ENCODE results near the gene KLF16. TPM values are rescaled to one million over a fixed set of nuclear protein-coding genes. Genes with fewer than 3 reads are reported as not detected.

Gene KLF16
- total RNA-seq (10 to 100 TPM; 29.8 to 61.4 (median 32.7) TPM), total RNA-seq (11.9 to 125 (median 34.5) reads per million in 29 experiments)
- 8.7 TPM for total RNA-seq (2013)

- 0% methylated on average over 33 of the region's 63 CpGs for WGBS (ENCODE audit: insufficient coverage)
- CTCF ChIA-PET = no interaction called here
- DNase-seq (no peak), ATAC-seq (replicated peaks in 1 of 4) (peak in 2 of 4 experiments; percentile 0 to 1)
- H3K9me3 ChIP-seq = no peaks in the 10 kb centered on the region
- Mint-ChIP-seq H3K27ac (peak within 1 kb of the TSS; percentile 92 to 96), H3K4me1 (peaks cover 31 to 44% (median 43%) of the 10 kb centered on the region in 3 donors), H3K9me3 (no peaks in the 10 kb centered on the region), H3K4me3 (peak within 1 kb of the TSS; percentile 93 to 98 (median 93)), H3K27me3 (no peaks in the 10 kb centered on the region), H3K36me3 (no peaks in the 10 kb centered on the region)
- H3K4me3 ChIP-seq (ENCODE audit: control insufficient read depth in 1 of 2, extremely low read depth in 1 of 2, low read length in 1 of 2) = peak within 1 kb of the TSS; percentile 80 to 85
- no peaks in the 10 kb centered on the region for H3K36me3 ChIP-seq (ENCODE audit: control insufficient read depth in 2 of 2, extremely low read depth in 1 of 2, insufficient read depth in 1 of 2, low read length in 1 of 2)
- POLR2A ChIA-PET = no interaction called here
- peak within 1 kb of the TSS; percentile 74 for H3K27ac ChIP-seq (ENCODE audit: low read length)
- no peaks in the 10 kb centered on the region for H3K27me3 ChIP-seq (replicated peaks in 1 of 2; ENCODE audit: control insufficient read depth in 2 of 2, extremely low read depth in 1 of 2, insufficient read depth in 2 of 2, low read length in 1 of 2)
- peaks cover 27 to 58% of the 10 kb centered on the region in 2 experiments for H3K4me1 ChIP-seq (ENCODE audit: control insufficient read depth in 1 of 2, extremely low read depth in 1 of 2, insufficient read depth in 2 of 2, low read length in 2 of 2)
Measured at GRCh38 chr19:1863328-1863637, at the start of gene KLF16. KLF16 (minus strand) TSS chr19:1863579; CDS start chr19:1863497, 82 bp downstream.

- H3K27me3 Mint-ChIP-seq = no peaks in the 10 kb centered on the region
- no peaks in the 10 kb centered on the region for H3K36me3 Mint-ChIP-seq
- ChIA-PET POLR2A (no interaction called here), CTCF (no interaction called here)
- H3K27ac Mint-ChIP-seq = peak overlapping the region in 1 of 2 donors; percentile 80
- no peak overlapping the region for H3K27ac ChIP-seq (ENCODE audit: low read length)
- H3K36me3 ChIP-seq (ENCODE audit: control insufficient read depth in 2 of 2, extremely low read depth in 1 of 2, insufficient read depth in 1 of 2, low read length in 1 of 2) = peaks cover 13 to 20% of the 10 kb centered on the region in 2 donors
- H3K4me3 ChIP-seq (ENCODE audit: control insufficient read depth in 1 of 2, extremely low read depth in 1 of 2, low read length in 1 of 2) = no peak overlapping the region
- WGBS (ENCODE audit: insufficient coverage) = 97% methylated on average over 74 of the region's 77 CpGs
- H3K27me3 ChIP-seq (replicated peaks in 1 of 2; ENCODE audit: control insufficient read depth in 2 of 2, extremely low read depth in 1 of 2, insufficient read depth in 2 of 2, low read length in 1 of 2) = no peaks in the 10 kb centered on the region
- H3K9me3 ChIP-seq = no peaks in the 10 kb centered on the region
- no peak overlapping the region for H3K4me3 Mint-ChIP-seq
- peaks cover 5 to 35% of the 10 kb centered on the region in 2 experiments for H3K4me1 ChIP-seq (ENCODE audit: control insufficient read depth in 1 of 2, extremely low read depth in 1 of 2, insufficient read depth in 2 of 2, low read length in 2 of 2)
- no peaks in the 10 kb centered on the region for H3K9me3 Mint-ChIP-seq
- DNase-seq (no peak), ATAC-seq (replicated peaks in 1 of 4) (no peak)
- peaks cover 21 to 37% (median 21%) of the 10 kb centered on the region in 3 donors for H3K4me1 Mint-ChIP-seq
Measured at GRCh38 chr19:1912760-1913505, 49.6 kb upstream of the KLF16 start.

GRCh38 chr19:1911995-1912394 lies 48.6 kb upstream of the KLF16 start:
- WGBS (ENCODE audit: insufficient coverage) = 90% methylated on average over 37 of the region's 37 CpGs
- peaks cover 13 to 20% of the 10 kb centered on the region in 2 donors for H3K36me3 ChIP-seq (ENCODE audit: control insufficient read depth in 2 of 2, extremely low read depth in 1 of 2, insufficient read depth in 1 of 2, low read length in 1 of 2)

GRCh38 chr19:1911098-1911497 lies 47.7 kb upstream of the KLF16 start:
- no peak overlapping the region for H3K4me3 ChIP-seq (ENCODE audit: control insufficient read depth in 1 of 2, extremely low read depth in 1 of 2, low read length in 1 of 2)
- peak overlapping the region; percentile 46 to 95 for H3K27ac Mint-ChIP-seq
- no peaks in the 10 kb centered on the region for H3K9me3 Mint-ChIP-seq
- no peaks in the 10 kb centered on the region for H3K9me3 ChIP-seq
- WGBS (ENCODE audit: insufficient coverage) = 72% methylated on average over 10 of the region's 13 CpGs
- CTCF ChIA-PET = interaction anchor here in 1 of 2 donors (0.6 kb wide), 1 partner anchor 14 kb away, joined by 4 read pairs; no protein-coding TSS in a partner anchor
- POLR2A ChIA-PET = no interaction called here
- peaks cover 22 to 44% (median 23%) of the 10 kb centered on the region in 3 donors for H3K4me1 Mint-ChIP-seq
- no peaks in the 10 kb centered on the region for H3K36me3 Mint-ChIP-seq
- H3K27me3 ChIP-seq (replicated peaks in 1 of 2; ENCODE audit: control insufficient read depth in 2 of 2, extremely low read depth in 1 of 2, insufficient read depth in 2 of 2, low read length in 1 of 2) = no peaks in the 10 kb centered on the region
- H3K27ac ChIP-seq (ENCODE audit: low read length) = no peak overlapping the region
- H3K4me3 Mint-ChIP-seq = peak overlapping the region in 1 of 3 donors; percentile 60
- no peaks in the 10 kb centered on the region for H3K27me3 Mint-ChIP-seq
- peaks cover 13 to 16% of the 10 kb centered on the region in 2 donors for H3K36me3 ChIP-seq (ENCODE audit: control insufficient read depth in 2 of 2, extremely low read depth in 1 of 2, insufficient read depth in 1 of 2, low read length in 1 of 2)
- ATAC-seq (replicated peaks in 1 of 4) = peak in 1 of 4 experiments; percentile 85
- H3K4me1 ChIP-seq (ENCODE audit: control insufficient read depth in 1 of 2, extremely low read depth in 1 of 2, insufficient read depth in 2 of 2, low read length in 2 of 2) = peaks cover 5 to 47% of the 10 kb centered on the region in 2 experiments
- DNase-seq = peak in 5 of 35 experiments; percentile 26 to 61 (median 46)

More at GRCh38 chr19:1911995-1912394, 48.6 kb upstream of the KLF16 start:
- Mint-ChIP-seq H3K27ac (peak overlapping the region in 1 of 2 donors; percentile 95), H3K27me3 (no peaks in the 10 kb centered on the region), H3K4me3 (no peak overlapping the region), H3K4me1 (peaks cover 21 to 39% (median 23%) of the 10 kb centered on the region in 3 donors), H3K36me3 (no peaks in the 10 kb centered on the region), H3K9me3 (no peaks in the 10 kb centered on the region)
- ATAC-seq (replicated peaks in 1 of 4) (no peak), DNase-seq (no peak)
- H3K9me3 ChIP-seq = no peaks in the 10 kb centered on the region
- no peaks in the 10 kb centered on the region for H3K27me3 ChIP-seq (replicated peaks in 1 of 2; ENCODE audit: control insufficient read depth in 2 of 2, extremely low read depth in 1 of 2, insufficient read depth in 2 of 2, low read length in 1 of 2)
- peaks cover 5 to 42% of the 10 kb centered on the region in 2 experiments for H3K4me1 ChIP-seq (ENCODE audit: control insufficient read depth in 1 of 2, extremely low read depth in 1 of 2, insufficient read depth in 2 of 2, low read length in 2 of 2)
- no peak overlapping the region for H3K27ac ChIP-seq (ENCODE audit: low read length)
- H3K4me3 ChIP-seq (ENCODE audit: control insufficient read depth in 1 of 2, extremely low read depth in 1 of 2, low read length in 1 of 2) = no peak overlapping the region
- POLR2A ChIA-PET = no interaction called here
- CTCF ChIA-PET = no interaction called here

- 87% methylated on average over 10 of the region's 10 CpGs for WGBS (ENCODE audit: insufficient coverage)
- peaks cover 28 to 50% (median 29%) of the 10 kb centered on the region in 3 donors for H3K4me1 Mint-ChIP-seq
- no peak overlapping the region for H3K4me3 ChIP-seq (ENCODE audit: control insufficient read depth in 1 of 2, extremely low read depth in 1 of 2, low read length in 1 of 2)
- peak overlapping the region in 2 of 3 donors; percentile 4 to 60 for H3K4me3 Mint-ChIP-seq
- DNase-seq (no peak), ATAC-seq (replicated peaks in 1 of 4) (no peak)
- POLR2A ChIA-PET = no interaction called here
- no peaks in the 10 kb centered on the region for H3K27me3 ChIP-seq (replicated peaks in 1 of 2; ENCODE audit: control insufficient read depth in 2 of 2, extremely low read depth in 1 of 2, insufficient read depth in 2 of 2, low read length in 1 of 2)
- peaks cover 9 to 53% of the 10 kb centered on the region in 2 experiments for H3K4me1 ChIP-seq (ENCODE audit: control insufficient read depth in 1 of 2, extremely low read depth in 1 of 2, insufficient read depth in 2 of 2, low read length in 2 of 2)
- peaks cover 12 to 16% of the 10 kb centered on the region in 2 donors for H3K36me3 ChIP-seq (ENCODE audit: control insufficient read depth in 2 of 2, extremely low read depth in 1 of 2, insufficient read depth in 1 of 2, low read length in 1 of 2)
- no peak overlapping the region for H3K27ac ChIP-seq (ENCODE audit: low read length)
- no peaks in the 10 kb centered on the region for H3K9me3 ChIP-seq
- H3K27ac Mint-ChIP-seq = peak overlapping the region; percentile 29 to 95
- no peaks in the 10 kb centered on the region for H3K9me3 Mint-ChIP-seq
- H3K27me3 Mint-ChIP-seq = no peaks in the 10 kb centered on the region
- H3K36me3 Mint-ChIP-seq = no peaks in the 10 kb centered on the region
- CTCF ChIA-PET = no interaction called here
Measured at GRCh38 chr19:1910177-1910576, 46.8 kb upstream of the KLF16 start.

GRCh38 chr19:1909761-1910080 lies 46.3 kb upstream of the KLF16 start:
- Mint-ChIP-seq H3K27me3 (no peaks in the 10 kb centered on the region), H3K4me1 (peaks cover 28 to 53% (median 31%) of the 10 kb centered on the region in 3 donors), H3K9me3 (no peaks in the 10 kb centered on the region), H3K27ac (peak overlapping the region in 1 of 2 donors; percentile 95), H3K36me3 (no peaks in the 10 kb centered on the region), H3K4me3 (peak overlapping the region in 2 of 3 donors; percentile 43 to 60)
- no peaks in the 10 kb centered on the region for H3K9me3 ChIP-seq
- H3K36me3 ChIP-seq (ENCODE audit: control insufficient read depth in 2 of 2, extremely low read depth in 1 of 2, insufficient read depth in 1 of 2, low read length in 1 of 2) = peaks cover 8 to 16% of the 10 kb centered on the region in 2 donors
- no peaks in the 10 kb centered on the region for H3K27me3 ChIP-seq (replicated peaks in 1 of 2; ENCODE audit: control insufficient read depth in 2 of 2, extremely low read depth in 1 of 2, insufficient read depth in 2 of 2, low read length in 1 of 2)
- ChIA-PET POLR2A (no interaction called here), CTCF (no interaction called here)
- peaks cover 9 to 56% of the 10 kb centered on the region in 2 experiments for H3K4me1 ChIP-seq (ENCODE audit: control insufficient read depth in 1 of 2, extremely low read depth in 1 of 2, insufficient read depth in 2 of 2, low read length in 2 of 2)
- DNase-seq = peak in 1 of 35 experiments; percentile 26
- no peak for ATAC-seq (replicated peaks in 1 of 4)
- H3K4me3 ChIP-seq (ENCODE audit: control insufficient read depth in 1 of 2, extremely low read depth in 1 of 2, low read length in 1 of 2) = no peak overlapping the region
- 42% methylated on average over 10 of the region's 10 CpGs for WGBS (ENCODE audit: insufficient coverage)
- H3K27ac ChIP-seq (ENCODE audit: low read length) = no peak overlapping the region
